ENCODE data around the gene PELI3. TPM values are rescaled to one million over a fixed set of nuclear protein-coding genes. Genes with fewer than 3 reads are reported as not detected.
"Not testable (repeated sequence)": the region's sequence is repeated elsewhere in the genome, so short reads cannot be mapped to it uniquely, and the experiment has no call there.

PELI3 gene
- polyA plus RNA-seq, 3 donors: 11.3 to 13.2 (median 12.6) TPM

- H3K9me3 Mint-ChIP-seq: peaks cover 0 to 2% (median 0%) of the 10 kb centered on the region in 7 donors
- Histone ChIP-seq H2AFZ (ENCODE audit: insufficient read depth, low read depth, low read length, poor library complexity, severe bottlenecking) (no peak overlapping the region), H3K4me1 (ENCODE audit: control insufficient read depth in 1 of 2, insufficient read depth in 2 of 2, low read length in 2 of 2) (peaks cover 8 to 11% of the 10 kb centered on the region in 2 donors), H3K27ac (ENCODE audit: low read depth in 1 of 2, low read length in 2 of 2) (no peak overlapping the region), H3K79me2 (ENCODE audit: insufficient read depth, low read length) (no peaks in the 10 kb centered on the region), H3K4me3 (replicated peaks in 1 of 3; ENCODE audit: low read depth in 2 of 3, low read length in 3 of 3) (no peak overlapping the region), H3K4me2 (replicated peaks; ENCODE audit: extremely low read depth, low read length, poor library complexity, severe bottlenecking) (no peak overlapping the region), H3K27me3 (ENCODE audit: control insufficient read depth in 2 of 2, insufficient read depth in 2 of 2, low read length in 2 of 2) (peaks cover 0 to 2% of the 10 kb centered on the region in 2 donors), H3K9me3 (replicated peaks in 1 of 2; ENCODE audit: control insufficient read depth in 1 of 2, insufficient read depth in 1 of 2, low read length in 2 of 2) (no peaks in the 10 kb centered on the region), H4K20me1 (ENCODE audit: insufficient read depth, low read length) (no peaks in the 10 kb centered on the region), H3K9ac (ENCODE audit: insufficient read depth, low read length, poor library complexity, severe bottlenecking) (no peak overlapping the region), H3K36me3 (replicated peaks in 1 of 2; ENCODE audit: control insufficient read depth in 1 of 2, insufficient read depth in 2 of 2, low read length in 2 of 2) (no peaks in the 10 kb centered on the region)
- intact Hi-C loops (cut with micrococcal nuclease): no loop called here
- 80% methylated on average over 1 of the region's 2 CpGs for WGBS (ENCODE audit: insufficient coverage)
- no peak for DNase-seq
- H3K4me1 Mint-ChIP-seq: peaks cover 8% of the 10 kb centered on the region
- H3K27ac Mint-ChIP-seq: no peak overlapping the region
- no peak for TF ChIP-seq CTCF (IDR thresholded peaks at IDR 0.05)
- peaks cover 2 to 8% (median 7%) of the 10 kb centered on the region in 3 donors for H3K27me3 Mint-ChIP-seq (ENCODE audit: low read depth in 3 of 3)
- peaks cover 0 to 8% of the 10 kb centered on the region in 2 donors for H3K36me3 Mint-ChIP-seq
- no peak overlapping the region for H3K4me3 Mint-ChIP-seq
These were observed 37.8 kb upstream of the PELI3 start for GRCh38 chr11:66428933-66429332.

- H3K27me3 ChIP-seq (ENCODE audit: control insufficient read depth in 2 of 2, insufficient read depth in 2 of 2, low read length in 2 of 2): peaks cover 0 to 2% of the 10 kb centered on the region in 2 donors
- Mint-ChIP-seq H3K4me3 (no peak overlapping the region), H3K4me1 (peaks cover 8% of the 10 kb centered on the region), H3K9me3 (peaks cover 0 to 2% (median 0%) of the 10 kb centered on the region in 7 donors), H3K27ac (peak overlapping the region in 1 of 7 donors; percentile 10), H3K36me3 (peaks cover 4 to 18% of the 10 kb centered on the region in 2 donors), H3K27me3 (ENCODE audit: low read depth in 3 of 3) (peaks cover 0 to 3% (median 3%) of the 10 kb centered on the region in 3 donors)
- 57% methylated on average over 4 of the region's 9 CpGs for WGBS (ENCODE audit: insufficient coverage)
- H3K4me2 ChIP-seq (replicated peaks; ENCODE audit: extremely low read depth, low read length, poor library complexity, severe bottlenecking): no peak overlapping the region
- TF ChIP-seq CTCF (IDR thresholded peaks at IDR 0.05): peak; percentile 91
- H2AFZ ChIP-seq (ENCODE audit: insufficient read depth, low read depth, low read length, poor library complexity, severe bottlenecking): no peak overlapping the region
- H3K79me2 ChIP-seq (ENCODE audit: insufficient read depth, low read length): no peaks in the 10 kb centered on the region
- DNase-seq: peak; percentile 60 to 71 (median 70)
- intact Hi-C loops (cut with micrococcal nuclease): loop anchor here in 1 of 2 donors (1.0 to 10.0 kb wide), 2 partner anchors 22 to 245 kb away; partner anchors contain the start of gene RBM4B
- H3K4me1 ChIP-seq (ENCODE audit: control insufficient read depth in 1 of 2, insufficient read depth in 2 of 2, low read length in 2 of 2): peaks cover 8 to 11% of the 10 kb centered on the region in 2 donors
- no peak overlapping the region for H3K27ac ChIP-seq (ENCODE audit: low read depth in 1 of 2, low read length in 2 of 2)
- H3K9me3 ChIP-seq (replicated peaks in 1 of 2; ENCODE audit: control insufficient read depth in 1 of 2, insufficient read depth in 1 of 2, low read length in 2 of 2): no peaks in the 10 kb centered on the region
- peaks cover 2 to 4% of the 10 kb centered on the region in 2 donors for H3K36me3 ChIP-seq (replicated peaks in 1 of 2; ENCODE audit: control insufficient read depth in 1 of 2, insufficient read depth in 2 of 2, low read length in 2 of 2)
- H4K20me1 ChIP-seq (ENCODE audit: insufficient read depth, low read length): no peaks in the 10 kb centered on the region
- H3K9ac ChIP-seq (ENCODE audit: insufficient read depth, low read length, poor library complexity, severe bottlenecking): no peak overlapping the region
- H3K4me3 ChIP-seq (replicated peaks in 1 of 3; ENCODE audit: low read depth in 2 of 3, low read length in 3 of 3): no peak overlapping the region
These were observed 36.6 kb upstream of the PELI3 start for GRCh38 chr11:66429983-66430602.

GRCh38 chr11:66431287-66431686 lies 35.4 kb upstream of the PELI3 start:
- H3K4me2 ChIP-seq (replicated peaks; ENCODE audit: extremely low read depth, low read length, poor library complexity, severe bottlenecking); H2AFZ ChIP-seq (ENCODE audit: insufficient read depth, low read depth, low read length, poor library complexity, severe bottlenecking); H3K79me2 ChIP-seq (ENCODE audit: insufficient read depth, low read length); H3K27me3 ChIP-seq (ENCODE audit: control insufficient read depth in 2 of 2, insufficient read depth in 2 of 2, low read length in 2 of 2); H3K4me3 ChIP-seq (replicated peaks in 1 of 3; ENCODE audit: low read depth in 2 of 3, low read length in 3 of 3); H3K4me1 Mint-ChIP-seq; DNase-seq; H3K9me3 ChIP-seq (replicated peaks in 1 of 2; ENCODE audit: control insufficient read depth in 1 of 2, insufficient read depth in 1 of 2, low read length in 2 of 2); H4K20me1 ChIP-seq (ENCODE audit: insufficient read depth, low read length); H3K4me3 Mint-ChIP-seq; H3K27me3 Mint-ChIP-seq (ENCODE audit: low read depth in 3 of 3); H3K27ac ChIP-seq (ENCODE audit: low read depth in 1 of 2, low read length in 2 of 2); H3K9me3 Mint-ChIP-seq; H3K9ac ChIP-seq (ENCODE audit: insufficient read depth, low read length, poor library complexity, severe bottlenecking): not testable (repeated sequence)
- Histone ChIP-seq H3K36me3 (replicated peaks in 1 of 2; ENCODE audit: control insufficient read depth in 1 of 2, insufficient read depth in 2 of 2, low read length in 2 of 2) (peaks cover 10 to 14% of the 10 kb centered on the region in 2 donors), H3K4me1 (ENCODE audit: control insufficient read depth in 1 of 2, insufficient read depth in 2 of 2, low read length in 2 of 2) (peaks cover 8 to 11% of the 10 kb centered on the region in 2 donors)
- Mint-ChIP-seq H3K36me3 (peaks cover 16 to 30% of the 10 kb centered on the region in 2 donors), H3K27ac (peak overlapping the region in 1 of 7 donors; percentile 85)
- intact Hi-C loops (cut with micrococcal nuclease): loop anchor here in 1 of 2 donors (10.0 kb wide), 1 partner anchor 244 kb away; the partner anchor contains the start of gene RBM4B
